Lower lobe of right lung (tissue), 2 donors: ENCODE results near the gene FER1L5. TPM values are rescaled to one million over a fixed set of nuclear protein-coding genes. Genes with fewer than 3 reads are reported as not detected.
"Not testable (repeated sequence)": the region's sequence is repeated elsewhere in the genome, so short reads cannot be mapped to it uniquely, and the experiment has no call there.

Experiments used
- ATAC-seq, 2 donors: fragments of 200-7000 bp; cut with Tn5 transposase; one replicate each; pipeline ENCODE4 v1.9.1; 2020 to 2022; ENCODE audit warnings: mild to moderate bottlenecking in 2 of 2, moderate library complexity in 2 of 2
- DNase-seq: peaks from one replicate; pipeline ENCODE4 v3.0.0-alpha.2; 2020
- H3K27ac ChIP-seq: fragments of 200-600 bp; one replicate; pipeline ENCODE4 v1.8.0; 2022
- H3K27me3 ChIP-seq: fragments of 200-600 bp; one replicate; pipeline ENCODE4 v1.8.0; 2022; ENCODE audit warnings: low read depth
- H3K36me3 ChIP-seq: fragments of 200-600 bp; one replicate; pipeline ENCODE4 v1.8.0; 2022; ENCODE audit warnings: mild to moderate bottlenecking
- H3K4me1 ChIP-seq: fragments of 200-600 bp; one replicate; pipeline ENCODE4 v1.8.0; 2022
- H3K4me3 ChIP-seq: fragments of 200-600 bp; one replicate; pipeline ENCODE4 v1.8.0; 2022; ENCODE audit warnings: mild to moderate bottlenecking
- H3K9me3 ChIP-seq: fragments of 200-600 bp; one replicate; pipeline ENCODE4 v1.8.0; 2022
- CTCF ChIP-seq: fragments of 200-600 bp; IDR thresholded peaks from one replicate; pipeline ENCODE4 v1.8.0; 2022; ENCODE audit warnings: antibody characterized with exemption, mild to moderate bottlenecking
- intact Hi-C: fragments of 100-400 bp; cut with DNase I; formaldehyde crosslinking; loops from one replicate; pipeline ENCODE4 v1.11.0; 2022
- total RNA-seq: library from RNA; stranded (reverse); fragmentation: NEBNext Ultra II Directional; extraction: Animal tissue kit (Norgen Biotek cat#: 25700); gene quantifications from one replicate; pipeline ENCODE4 v1.2.1, GENCODE V29; 2021
- donor health status: DM: no; HTN: yes; CAD: no; lungs with severe emphysema.

Gene FER1L5
- total RNA-seq, 1 donor from 2014 or later = 0.44 TPM

- Histone ChIP-seq H3K36me3 (no peaks in the 10 kb centered on the region), H3K4me3 (no peak overlapping the region), H3K4me1 (peaks cover 7% of the 10 kb centered on the region), H3K9me3 (no peaks in the 10 kb centered on the region), H3K27me3 (no peaks in the 10 kb centered on the region), H3K27ac (no peak overlapping the region)
- no peak for TF ChIP-seq CTCF
- ATAC-seq (no peak), DNase-seq (no peak)
- intact Hi-C loops = no loop called here
Observed at GRCh38 chr2:96651793-96652192, 9.2 kb downstream of the FER1L5 start.

GRCh38 chr2:96654791-96655190 is 12.2 kb downstream of the FER1L5 start:
- H3K4me1 ChIP-seq, H3K4me3 ChIP-seq, H3K27ac ChIP-seq, H3K27me3 ChIP-seq, intact Hi-C loops, ATAC-seq, DNase-seq, H3K36me3 ChIP-seq, H3K9me3 ChIP-seq: not testable (repeated sequence)

GRCh38 chr2:96655526-96655925 is 13.0 kb downstream of the FER1L5 start:
- Histone ChIP-seq H3K36me3 (no peaks in the 10 kb centered on the region), H3K4me3 (no peak overlapping the region), H3K27ac (no peak overlapping the region), H3K27me3 (no peaks in the 10 kb centered on the region), H3K4me1 (peaks cover 7% of the 10 kb centered on the region), H3K9me3 (no peaks in the 10 kb centered on the region)
- intact Hi-C loops = no loop called here
- no peak for TF ChIP-seq CTCF
- ATAC-seq = peak in 1 of 2 donors; percentile 24
- no peak for DNase-seq

GRCh38 chr2:96656540-96656939 is 14.0 kb downstream of the FER1L5 start:
- no peaks in the 10 kb centered on the region for H3K9me3 ChIP-seq
- ATAC-seq = no peak
- H3K27ac ChIP-seq = no peak overlapping the region
- intact Hi-C loops = no loop called here
- H3K4me1 ChIP-seq = peaks cover 7% of the 10 kb centered on the region
- no peak for DNase-seq
- H3K4me3 ChIP-seq = no peak overlapping the region
- no peak for TF ChIP-seq CTCF
- no peaks in the 10 kb centered on the region for H3K27me3 ChIP-seq
- H3K36me3 ChIP-seq = no peaks in the 10 kb centered on the region

DNA sequence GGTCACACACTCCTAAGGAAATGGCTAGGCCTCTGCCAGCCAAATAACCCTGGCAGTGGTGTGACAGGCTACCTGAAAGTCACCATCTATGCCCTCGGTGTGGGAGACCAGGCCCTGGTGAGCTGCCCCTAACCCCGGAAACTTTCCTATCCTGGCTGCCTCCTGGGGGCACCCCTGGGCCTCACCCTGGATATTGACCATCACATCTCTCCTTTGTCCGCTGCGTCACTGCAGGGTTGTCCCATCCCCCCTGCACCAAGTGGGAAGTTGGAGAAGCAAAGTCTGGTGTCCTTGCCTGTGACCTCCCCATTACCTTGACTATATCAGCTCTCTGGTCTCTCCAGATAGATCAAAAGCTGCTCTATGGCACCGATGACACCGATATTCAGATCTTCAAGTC is 18.8 kb downstream of the FER1L5 start:
- intact Hi-C loops = no loop called here
- ATAC-seq (no peak), DNase-seq (no peak)
- no peaks in the 10 kb centered on the region for H3K27me3 ChIP-seq
- no peak for TF ChIP-seq CTCF
- H3K4me1 ChIP-seq = peaks cover 28% of the 10 kb centered on the region
- H3K27ac ChIP-seq = no peak overlapping the region
- peaks cover 7% of the 10 kb centered on the region for H3K9me3 ChIP-seq
- no peak overlapping the region for H3K4me3 ChIP-seq
- no peaks in the 10 kb centered on the region for H3K36me3 ChIP-seq

- no peak for DNase-seq
- no peak for ATAC-seq
- no peak overlapping the region for H3K27ac ChIP-seq
- peaks cover 7% of the 10 kb centered on the region for H3K9me3 ChIP-seq
- H3K27me3 ChIP-seq = no peaks in the 10 kb centered on the region
- intact Hi-C loops = no loop called here
- peaks cover 24% of the 10 kb centered on the region for H3K4me1 ChIP-seq
- no peak overlapping the region for H3K4me3 ChIP-seq
- TF ChIP-seq CTCF = no peak
- H3K36me3 ChIP-seq = no peaks in the 10 kb centered on the region
Observed at GRCh38 chr2:96662360-96662759, 19.8 kb downstream of the FER1L5 start.
